HCT116 (cell line): Measurements from ENCODE around the gene TTC32. TPM values are rescaled to one million over a fixed set of nuclear protein-coding genes. Genes with fewer than 3 reads are reported as not detected.

ENCODE experiments used
- ATAC-seq: fragments of 200-7000 bp; cut with Tn5 transposase; 2 replicates; pipeline ENCODE4 v1.9.1; 2020; ENCODE audit warnings: mild to moderate bottlenecking, moderate library complexity
- BruUV-seq: library from RNA; stranded (reverse); fragments of 400-500 nt; replicated peaks from 2 replicates; lab custom pipeline; 2021; lab: Mats Ljungman, UMichigan
- CTCF ChIA-PET: fragments of 300-600 bp; sonication (Branson Sonifier 250); formaldehyde crosslinking; loops from one replicate; lab custom pipeline; 2021; ENCODE audit warnings: antibody characterized with exemption; lab: Charles Lee
- POLR2A ChIA-PET: fragments of 300-600, 350-600 bp; sonication (Branson Sonifier 250); formaldehyde crosslinking; loops from one replicate; lab custom pipeline; 2021; ENCODE audit warnings: antibody characterized with exemption; lab: Charles Lee
- RAD21 ChIA-PET, 2 experiments: fragments of 300-600 bp; sonication (Branson Sonifier 250); formaldehyde crosslinking; loops; one replicate each; lab custom pipeline; 2023; ENCODE audit warnings: low total read pairs in 2 of 2; ENCODE audit not compliant: uncharacterized antibody in 2 of 2, unreplicated experiment in 2 of 2, low non-redundant PET in 1 of 2; lab: Charles Lee
- DNase-seq: peaks from one replicate; pipeline ENCODE4 v3.0.0-alpha.2; 2010; ENCODE audit warnings: low read depth, low spot score
- H2AFZ ChIP-seq: fragments of 200-600 bp; shearing (Covaris generic), sonication (generic); 2 replicates; pipeline ENCODE4 v1.6.1; 2017; ENCODE audit warnings: low read depth, mixed run types, mixed read lengths, antibody characterized with exemption, low read length; ENCODE audit not compliant: poor library complexity, severe bottlenecking
- H3K27ac ChIP-seq: 2 replicates; pipeline ENCODE4 v1.5.1; 2012; ENCODE audit warnings: low read depth, low read length
- H3K27me3 ChIP-seq: fragments of 200-600 bp; sonication (generic); 2 replicates; pipeline ENCODE4 v1.6.1; 2016; ENCODE audit warnings: mixed run types, low read length, mixed read lengths; ENCODE audit not compliant: insufficient read depth
- H3K36me3 ChIP-seq, 2 experiments: fragments of 200-500 bp in 1 of 2; fragments of 200-600 bp in 1 of 2; sonication (Bioruptor generic) in 1 of 2; sonication (generic) in 1 of 2; 2 replicates each; pipeline versions ENCODE4 v1.5.1 to v1.6.1; 2014 to 2016; ENCODE audit warnings: low read length in 2 of 2, inconsistent platforms in 1 of 2, mixed read lengths in 1 of 2, mixed run types in 1 of 2; ENCODE audit not compliant: insufficient read depth in 2 of 2, control insufficient read depth in 1 of 2
- H3K4me1 ChIP-seq, 2 experiments: fragments of 200-600 bp in 1 of 2; sonication (generic) in 1 of 2; 2 replicates each; pipeline versions ENCODE4 v1.5.1 to v1.6.1; 2012 to 2017; ENCODE audit warnings: low read length in 2 of 2, inconsistent platforms in 1 of 2, mild to moderate bottlenecking in 1 of 2, mixed read lengths in 1 of 2, mixed run types in 1 of 2, moderate library complexity in 1 of 2; ENCODE audit not compliant: insufficient read depth in 2 of 2, control insufficient read depth in 1 of 2
- H3K4me2 ChIP-seq: fragments of 200-600 bp; sonication (generic); 2 replicates; pipeline ENCODE4 v1.6.1; 2017; ENCODE audit warnings: mixed run types, low read length, mixed read lengths
- H3K4me3 ChIP-seq, 2 experiments: fragments of 200-600 bp in 1 of 2; sonication (generic) in 1 of 2; replicated peaks in 1 of 2; 2 replicates each; pipeline ENCODE4 v1.5.1; 2011 to 2016; ENCODE audit warnings: low read length in 2 of 2, control low read depth in 1 of 2, low read depth in 1 of 2, mild to moderate bottlenecking in 1 of 2, mixed read lengths in 1 of 2, mixed run types in 1 of 2
- H3K79me2 ChIP-seq: fragments of 200-600 bp; sonication (generic); 2 replicates; pipeline ENCODE4 v1.6.1; 2017; ENCODE audit warnings: mild to moderate bottlenecking, mixed run types, low read length, moderate library complexity, mixed read lengths; ENCODE audit not compliant: insufficient read depth
- H3K9ac ChIP-seq: fragments of 200-600 bp; sonication (generic); 2 replicates; pipeline ENCODE4 v1.6.1; 2016; ENCODE audit warnings: low read length, mixed read lengths
- H3K9me2 ChIP-seq: fragments of 200-600 bp; sonication (generic), shearing (Covaris generic); 2 replicates; pipeline ENCODE4 v1.6.1; 2017; ENCODE audit warnings: mixed run types, mild to moderate bottlenecking, moderate library complexity; ENCODE audit not compliant: insufficient read depth
- H3K9me3 ChIP-seq, 2 experiments: fragments of 200-500 bp in 1 of 2; fragments of 200-600 bp in 1 of 2; sonication (Bioruptor generic) in 1 of 2; sonication (generic) in 1 of 2; 2 replicates each; pipeline ENCODE4 v1.6.1; 2014 to 2017; ENCODE audit warnings: low read length in 2 of 2, mixed read lengths in 2 of 2, inconsistent platforms in 1 of 2, low read depth in 1 of 2, mild to moderate bottlenecking in 1 of 2, mixed run types in 1 of 2, moderate library complexity in 1 of 2; ENCODE audit not compliant: control insufficient read depth in 1 of 2, insufficient read depth in 1 of 2
- H4K20me1 ChIP-seq: fragments of 200-600 bp; sonication (generic), shearing (Covaris generic); 2 replicates; pipeline ENCODE4 v1.6.1; 2017; ENCODE audit warnings: mixed run types, mild to moderate bottlenecking, moderate library complexity; ENCODE audit not compliant: insufficient read depth
- EGR1 ChIP-seq: IDR thresholded peaks from 2 replicates; pipeline ENCODE4 v1.6.1; 2012; ENCODE audit warnings: low read depth
- JUND ChIP-seq: IDR thresholded peaks from 2 replicates; pipeline ENCODE4 v1.6.1; 2012
- POLR2A ChIP-seq: IDR thresholded peaks from 2 replicates; pipeline ENCODE4 v1.7.0; 2011; ENCODE audit warnings: borderline replicate concordance; ENCODE audit not compliant: insufficient read depth, insufficient read length; ENCODE audit errors: extremely low read depth
- SRF ChIP-seq: IDR thresholded peaks from 2 replicates; pipeline ENCODE4 v1.6.1; 2012; ENCODE audit warnings: low read depth
- intact Hi-C: fragments of 100-400 bp; cut with micrococcal nuclease; formaldehyde crosslinking; loops from 2 replicates; pipeline ENCODE4 v1.10.0; 2022
- total RNA-seq: library from RNA; stranded (reverse); gene quantifications from one replicate; pipeline ENCODE4 v1.2.1, GENCODE V29; 2021; ENCODE audit not compliant: unreplicated experiment
- TF ChIP-seq, protein P1 (sequence below): IDR thresholded peaks from 2 replicates; pipeline ENCODE4 v1.6.1; 2012

TTC32 gene
- total RNA-seq, 1 experiment from 2014 or later = 6.3 TPM

DNA sequence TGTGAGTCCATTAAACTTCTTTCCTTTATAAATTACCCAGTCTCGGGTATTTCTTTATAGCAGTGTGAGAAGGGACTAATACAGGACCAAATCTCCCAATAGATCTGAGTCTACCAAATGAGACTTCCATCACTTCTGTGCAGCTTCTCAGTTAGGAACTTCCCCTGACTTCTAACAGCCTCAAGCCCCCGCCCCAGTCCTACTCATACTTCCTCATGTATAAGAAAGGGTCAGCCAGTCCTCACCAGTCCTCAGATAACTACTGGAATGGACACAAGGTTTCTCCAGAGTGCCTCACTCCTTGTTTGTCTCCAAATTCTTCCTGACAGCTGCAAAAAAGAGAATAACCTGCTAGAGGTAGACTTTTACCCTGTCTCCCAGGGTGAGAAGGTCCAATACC lies 19.5 kb downstream of the TTC32 start:
- intact Hi-C loops = no loop called here
- RAD21 ChIA-PET = no interaction called here
- DNase-seq = no peak
- TF ChIP-seq, protein P1, sequence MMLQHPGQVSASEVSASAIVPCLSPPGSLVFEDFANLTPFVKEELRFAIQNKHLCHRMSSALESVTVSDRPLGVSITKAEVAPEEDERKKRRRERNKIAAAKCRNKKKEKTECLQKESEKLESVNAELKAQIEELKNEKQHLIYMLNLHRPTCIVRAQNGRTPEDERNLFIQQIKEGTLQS = no peak
- TF ChIP-seq SRF = no peak
- Histone ChIP-seq H3K27me3 (0 out of 2 replicates have a peak, but pooled peaks cover 4% of the 10 kb centered on the region), H3K4me1 (no peaks in the 10 kb centered on the region), H3K4me2 (no peak overlapping the region), H3K27ac (no peak overlapping the region), H3K4me3 (no peak overlapping the region), H3K9me2 (no peaks in the 10 kb centered on the region), H3K79me2 (no peaks in the 10 kb centered on the region), H4K20me1 (no peaks in the 10 kb centered on the region), H2AFZ (no peak overlapping the region), H3K9ac (no peak overlapping the region), H3K9me3 (no peaks in the 10 kb centered on the region), H3K36me3 (no peaks in the 10 kb centered on the region)
- ATAC-seq = no peak
- CTCF ChIA-PET = no interaction called here
- POLR2A ChIA-PET = no interaction called here
- no TSS peak for BruUV-seq

DNA sequence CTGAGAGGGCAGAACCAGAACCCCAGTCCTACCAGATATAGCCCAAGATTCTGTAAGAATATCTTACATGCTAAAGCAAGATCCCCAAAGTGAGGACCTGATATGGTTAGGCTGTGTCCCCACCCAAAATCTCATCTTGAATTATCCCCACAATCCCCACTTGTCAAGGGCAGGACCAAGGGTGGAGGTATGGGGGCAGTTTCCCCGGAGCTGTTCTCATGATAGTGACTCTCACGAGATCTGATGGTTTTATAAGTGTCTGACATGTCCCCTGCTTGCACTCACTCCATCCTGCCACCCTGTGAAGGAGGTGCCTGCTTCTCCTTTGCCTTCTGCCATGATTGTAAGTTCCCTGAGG lies 19.9 kb downstream of the TTC32 start:
- no peak overlapping the region for H3K9ac ChIP-seq
- RAD21 ChIA-PET = no interaction called here
- 0 out of 2 replicates have a peak, but pooled peaks cover 4% of the 10 kb centered on the region for H3K27me3 ChIP-seq
- no peaks in the 10 kb centered on the region for H3K9me3 ChIP-seq
- H3K4me2 ChIP-seq = no peak overlapping the region
- H3K27ac ChIP-seq = no peak overlapping the region
- CTCF ChIA-PET = no interaction called here
- no TSS peak for BruUV-seq
- no peak overlapping the region for H2AFZ ChIP-seq
- ATAC-seq = no peak
- no peaks in the 10 kb centered on the region for H3K79me2 ChIP-seq
- intact Hi-C loops = no loop called here
- H4K20me1 ChIP-seq = no peaks in the 10 kb centered on the region
- POLR2A ChIA-PET = no interaction called here
- no peaks in the 10 kb centered on the region for H3K9me2 ChIP-seq
- no peaks in the 10 kb centered on the region for H3K4me1 ChIP-seq
- DNase-seq = no peak
- H3K4me3 ChIP-seq = no peak overlapping the region
- TF ChIP-seq POLR2A (no peak), JUND (no peak), EGR1 (no peak)
- TF ChIP-seq, all 23 proteins: peak for 0
- H3K36me3 ChIP-seq = no peaks in the 10 kb centered on the region
